Measurements from ENCODE around the gene HS3ST6. TPM values are rescaled to one million over a fixed set of nuclear protein-coding genes. Genes with fewer than 3 reads are reported as not detected.
"Not testable (repeated sequence)": the region's sequence is repeated elsewhere in the genome, so short reads cannot be mapped to it uniquely, and the experiment has no call there.

Gene HS3ST6
- total and polyA plus RNA-seq, 4 experiments from 2014 or later: not detected

DNA sequence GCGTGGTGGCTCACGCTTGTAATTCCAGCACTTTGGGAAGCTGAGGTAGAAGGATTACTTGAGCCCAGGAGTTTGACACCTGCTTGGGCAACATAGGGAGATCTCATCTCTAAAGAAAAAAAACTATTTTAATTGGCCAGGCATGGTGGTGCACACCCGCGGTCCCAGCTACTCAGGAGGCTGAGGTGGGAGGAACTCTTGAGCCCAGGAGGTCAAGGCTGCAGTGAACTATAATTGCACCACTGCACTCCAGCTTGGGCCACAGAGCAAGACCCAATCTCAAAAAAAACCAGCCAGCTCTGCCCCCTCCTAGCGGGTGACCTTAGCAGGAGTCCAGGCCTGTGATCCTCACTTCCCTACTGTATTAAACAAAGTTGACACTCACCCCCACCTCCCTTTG is 5.9 kb upstream of the HS3ST6 start:
- Histone ChIP-seq H3K4me1 (ENCODE audit: insufficient read depth, low read length) (no peaks in the 10 kb centered on the region), H3K27me3 (ENCODE audit: insufficient read depth, low read length) (peaks cover 11% of the 10 kb centered on the region), H3K9me3 (ENCODE audit: control insufficient read depth in 1 of 2, low read length in 2 of 2) (no peaks in the 10 kb centered on the region), H3K4me3 (ENCODE audit: low read length in 2 of 2) (no peak overlapping the region), H3K27ac (ENCODE audit: low read depth, low read length) (no peak overlapping the region), H3K36me3 (ENCODE audit: insufficient read depth, low read length) (no peaks in the 10 kb centered on the region)
- H3K27me3 Mint-ChIP-seq: peaks cover 24 to 26% of the 10 kb centered on the region in 2 donors
- H3K4me1 Mint-ChIP-seq: peaks cover 2 to 7% (median 3%) of the 10 kb centered on the region in 4 donors
- CTCF ChIA-PET (ENCODE audit: partially characterized antibody): no interaction called here
- no peak overlapping the region for H3K4me3 Mint-ChIP-seq
- H3K27ac Mint-ChIP-seq: no peak overlapping the region
- peaks cover 0 to 2% (median 0%) of the 10 kb centered on the region in 8 donors for H3K9me3 Mint-ChIP-seq
- POLR2A ChIA-PET (ENCODE audit: partially characterized antibody): interaction anchor here (0.9 kb wide), 1 partner anchor 36 kb away, joined by 3 read pairs; no protein-coding TSS in a partner anchor
- no peak for DNase-seq
- no peaks in the 10 kb centered on the region for H3K36me3 Mint-ChIP-seq
- intact Hi-C loops (cut with micrococcal nuclease): loop anchor here (10.0 kb wide), 1 partner anchor 619 kb away; the partner anchor contains the start of gene UBE2I

GRCh38 chr16:1923299-1924034 is 5.3 kb upstream of the HS3ST6 start:
- Mint-ChIP-seq H3K9me3 (peaks cover 0 to 2% (median 0%) of the 10 kb centered on the region in 8 donors), H3K36me3 (no peaks in the 10 kb centered on the region), H3K27me3 (peaks cover 24 to 29% of the 10 kb centered on the region in 2 donors), H3K4me3 (no peak overlapping the region), H3K27ac (no peak overlapping the region), H3K4me1 (peaks cover 0 to 5% (median 2%) of the 10 kb centered on the region in 4 donors)
- Histone ChIP-seq H3K4me1 (ENCODE audit: insufficient read depth, low read length) (no peaks in the 10 kb centered on the region), H3K27ac (ENCODE audit: low read depth, low read length) (no peak overlapping the region), H3K4me3 (ENCODE audit: low read length in 2 of 2) (no peak overlapping the region), H3K36me3 (ENCODE audit: insufficient read depth, low read length) (no peaks in the 10 kb centered on the region), H3K27me3 (ENCODE audit: insufficient read depth, low read length) (peaks cover 11% of the 10 kb centered on the region), H3K9me3 (ENCODE audit: control insufficient read depth in 1 of 2, low read length in 2 of 2) (no peaks in the 10 kb centered on the region)
- intact Hi-C loops (cut with micrococcal nuclease): loop anchor here (10.0 kb wide), 1 partner anchor 619 kb away; the partner anchor contains the start of gene UBE2I
- no peak for DNase-seq
- CTCF ChIA-PET (ENCODE audit: partially characterized antibody): no interaction called here
- POLR2A ChIA-PET (ENCODE audit: partially characterized antibody): interaction anchor here (0.9 kb wide), 1 partner anchor 37 kb away, joined by 3 read pairs; no protein-coding TSS in a partner anchor

- H3K27me3 ChIP-seq (ENCODE audit: insufficient read depth, low read length): peaks cover 11% of the 10 kb centered on the region
Measured at GRCh38 chr16:1922357-1922756, 4.1 kb upstream of the HS3ST6 start.

GRCh38 chr16:1920727-1921171 is 2.5 kb upstream of the HS3ST6 start:
- Histone ChIP-seq H3K36me3 (ENCODE audit: insufficient read depth, low read length) (no peaks in the 10 kb centered on the region), H3K4me3 (ENCODE audit: low read length in 2 of 2) (no peak overlapping the region), H3K27me3 (ENCODE audit: insufficient read depth, low read length) (peaks cover 16% of the 10 kb centered on the region), H3K9me3 (ENCODE audit: control insufficient read depth in 1 of 2, low read length in 2 of 2) (no peaks in the 10 kb centered on the region), H3K4me1 (ENCODE audit: insufficient read depth, low read length) (no peaks in the 10 kb centered on the region), H3K27ac (ENCODE audit: low read depth, low read length) (no peak overlapping the region)
- Mint-ChIP-seq H3K9me3 (peaks cover 0 to 2% (median 0%) of the 10 kb centered on the region in 8 donors), H3K4me3 (no peak overlapping the region), H3K4me1 (peaks cover 0 to 5% (median under 1%) of the 10 kb centered on the region in 4 donors), H3K36me3 (no peaks in the 10 kb centered on the region), H3K27me3 (peaks cover 33 to 39% of the 10 kb centered on the region in 2 donors), H3K27ac (no peak overlapping the region)
- ChIA-PET POLR2A (ENCODE audit: partially characterized antibody) (no interaction called here), CTCF (ENCODE audit: partially characterized antibody) (interaction anchor here (1.0 kb wide), 1 partner anchor 9 kb away, joined by 3 read pairs; no protein-coding TSS in a partner anchor)
- intact Hi-C loops (cut with micrococcal nuclease): loop anchor here (10.0 kb wide), 1 partner anchor 616 kb away; the partner anchor contains the start of gene UBE2I
- no peak for DNase-seq

More at GRCh38 chr16:1922357-1922756, 4.1 kb upstream of the HS3ST6 start:
- peaks cover 0 to 2% (median 0%) of the 10 kb centered on the region in 8 donors for H3K9me3 Mint-ChIP-seq
- no peaks in the 10 kb centered on the region for H3K4me1 ChIP-seq (ENCODE audit: insufficient read depth, low read length)
- no peak overlapping the region for H3K4me3 ChIP-seq (ENCODE audit: low read length in 2 of 2)
- no peaks in the 10 kb centered on the region for H3K36me3 ChIP-seq (ENCODE audit: insufficient read depth, low read length)
- H3K4me1 Mint-ChIP-seq: peaks cover 0 to 5% (median under 1%) of the 10 kb centered on the region in 4 donors
- no peak overlapping the region for H3K27ac Mint-ChIP-seq
- no peaks in the 10 kb centered on the region for H3K36me3 Mint-ChIP-seq
- CTCF ChIA-PET (ENCODE audit: partially characterized antibody): no interaction called here
- DNase-seq: no peak
- H3K27ac ChIP-seq (ENCODE audit: low read depth, low read length): no peak overlapping the region
- intact Hi-C loops (cut with micrococcal nuclease): loop anchor here (10.0 kb wide), 1 partner anchor 618 kb away; the partner anchor contains the start of gene UBE2I
- no peak overlapping the region for H3K4me3 Mint-ChIP-seq
- H3K9me3 ChIP-seq (ENCODE audit: control insufficient read depth in 1 of 2, low read length in 2 of 2): no peaks in the 10 kb centered on the region
- peaks cover 24 to 29% of the 10 kb centered on the region in 2 donors for H3K27me3 Mint-ChIP-seq
- POLR2A ChIA-PET (ENCODE audit: partially characterized antibody): no interaction called here

GRCh38 chr16:1920122-1920521 is 1.9 kb upstream of the HS3ST6 start:
- H3K9me3 Mint-ChIP-seq; H3K27ac ChIP-seq (ENCODE audit: low read depth, low read length); H3K36me3 Mint-ChIP-seq; H3K9me3 ChIP-seq (ENCODE audit: control insufficient read depth in 1 of 2, low read length in 2 of 2); POLR2A ChIA-PET (ENCODE audit: partially characterized antibody); H3K27ac Mint-ChIP-seq; H3K36me3 ChIP-seq (ENCODE audit: insufficient read depth, low read length); H3K4me3 Mint-ChIP-seq; DNase-seq; H3K4me3 ChIP-seq (ENCODE audit: low read length in 2 of 2); H3K4me1 ChIP-seq (ENCODE audit: insufficient read depth, low read length); H3K4me1 Mint-ChIP-seq: not testable (repeated sequence)
- H3K27me3 Mint-ChIP-seq: peaks cover 39 to 40% of the 10 kb centered on the region in 2 donors
- H3K27me3 ChIP-seq (ENCODE audit: insufficient read depth, low read length): peaks cover 16% of the 10 kb centered on the region
- intact Hi-C loops (cut with micrococcal nuclease): loop anchor here (10.0 kb wide), 1 partner anchor 615 kb away; the partner anchor contains the start of gene UBE2I
- CTCF ChIA-PET (ENCODE audit: partially characterized antibody): interaction anchor here (1.0 kb wide), 1 partner anchor 9 kb away, joined by 3 read pairs; no protein-coding TSS in a partner anchor

- POLR2A ChIA-PET (ENCODE audit: partially characterized antibody): no interaction called here
- peaks cover 43 to 44% of the 10 kb centered on the region in 2 donors for H3K27me3 Mint-ChIP-seq
- H3K27ac ChIP-seq (ENCODE audit: low read depth, low read length): no peak overlapping the region
- H3K9me3 Mint-ChIP-seq: peaks cover 0 to 2% (median 0%) of the 10 kb centered on the region in 8 donors
- no peaks in the 10 kb centered on the region for H3K9me3 ChIP-seq (ENCODE audit: control insufficient read depth in 1 of 2, low read length in 2 of 2)
- H3K27me3 ChIP-seq (ENCODE audit: insufficient read depth, low read length): peaks cover 20% of the 10 kb centered on the region
- H3K36me3 Mint-ChIP-seq: no peaks in the 10 kb centered on the region
- no peak overlapping the region for H3K4me3 Mint-ChIP-seq
- H3K4me1 Mint-ChIP-seq: peaks cover 0 to 5% (median under 1%) of the 10 kb centered on the region in 4 donors
- DNase-seq: no peak
- CTCF ChIA-PET (ENCODE audit: partially characterized antibody): interaction anchor here (1.0 kb wide), 1 partner anchor 10 kb away, joined by 3 read pairs; no protein-coding TSS in a partner anchor
- intact Hi-C loops (cut with micrococcal nuclease): no loop called here
- no peak overlapping the region for H3K4me3 ChIP-seq (ENCODE audit: low read length in 2 of 2)
- H3K36me3 ChIP-seq (ENCODE audit: insufficient read depth, low read length): no peaks in the 10 kb centered on the region
- H3K27ac Mint-ChIP-seq: no peak overlapping the region
- no peaks in the 10 kb centered on the region for H3K4me1 ChIP-seq (ENCODE audit: insufficient read depth, low read length)
Measured at GRCh38 chr16:1919327-1919998, 1.2 kb upstream of the HS3ST6 start.

All from CD4-positive, alpha-beta memory T cell (primary cell).